ENCODE data around the gene ALX4. TPM values are rescaled to one million over a fixed set of nuclear protein-coding genes. Genes with fewer than 3 reads are reported as not detected.

Gene ALX4
- total RNA-seq, 4 donors from 2014 or later = 0.09 to 0.32 (median 0.13) TPM; not detected in 1

DNA sequence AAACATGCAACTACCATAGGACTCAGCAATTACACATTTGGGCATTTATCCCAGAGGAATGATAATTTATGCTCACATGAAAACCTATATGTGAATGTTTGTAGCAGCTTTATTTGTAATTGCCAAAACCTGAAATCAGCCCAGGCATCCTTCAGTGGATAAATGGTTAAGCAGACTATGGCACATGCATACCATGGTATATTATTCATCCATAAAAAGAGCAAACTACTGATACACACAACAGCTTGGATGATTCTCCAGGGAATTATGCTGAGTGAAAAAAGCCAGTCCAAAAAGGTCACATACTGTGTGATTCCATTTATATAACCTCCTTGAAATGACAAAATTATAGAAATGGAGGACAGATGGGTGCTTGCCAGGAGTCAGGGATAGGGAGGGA, 86.7 kb downstream of the ALX4 start:
- no peak for DNase-seq (ENCODE audit: low spot score)
- TF ChIP-seq, protein P1, sequence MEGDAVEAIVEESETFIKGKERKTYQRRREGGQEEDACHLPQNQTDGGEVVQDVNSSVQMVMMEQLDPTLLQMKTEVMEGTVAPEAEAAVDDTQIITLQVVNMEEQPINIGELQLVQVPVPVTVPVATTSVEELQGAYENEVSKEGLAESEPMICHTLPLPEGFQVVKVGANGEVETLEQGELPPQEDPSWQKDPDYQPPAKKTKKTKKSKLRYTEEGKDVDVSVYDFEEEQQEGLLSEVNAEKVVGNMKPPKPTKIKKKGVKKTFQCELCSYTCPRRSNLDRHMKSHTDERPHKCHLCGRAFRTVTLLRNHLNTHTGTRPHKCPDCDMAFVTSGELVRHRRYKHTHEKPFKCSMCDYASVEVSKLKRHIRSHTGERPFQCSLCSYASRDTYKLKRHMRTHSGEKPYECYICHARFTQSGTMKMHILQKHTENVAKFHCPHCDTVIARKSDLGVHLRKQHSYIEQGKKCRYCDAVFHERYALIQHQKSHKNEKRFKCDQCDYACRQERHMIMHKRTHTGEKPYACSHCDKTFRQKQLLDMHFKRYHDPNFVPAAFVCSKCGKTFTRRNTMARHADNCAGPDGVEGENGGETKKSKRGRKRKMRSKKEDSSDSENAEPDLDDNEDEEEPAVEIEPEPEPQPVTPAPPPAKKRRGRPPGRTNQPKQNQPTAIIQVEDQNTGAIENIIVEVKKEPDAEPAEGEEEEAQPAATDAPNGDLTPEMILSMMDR (IDR thresholded peaks at IDR 0.05) = no peak
- ATAC-seq (ENCODE audit: low FRiP score) = no peak

DNA sequence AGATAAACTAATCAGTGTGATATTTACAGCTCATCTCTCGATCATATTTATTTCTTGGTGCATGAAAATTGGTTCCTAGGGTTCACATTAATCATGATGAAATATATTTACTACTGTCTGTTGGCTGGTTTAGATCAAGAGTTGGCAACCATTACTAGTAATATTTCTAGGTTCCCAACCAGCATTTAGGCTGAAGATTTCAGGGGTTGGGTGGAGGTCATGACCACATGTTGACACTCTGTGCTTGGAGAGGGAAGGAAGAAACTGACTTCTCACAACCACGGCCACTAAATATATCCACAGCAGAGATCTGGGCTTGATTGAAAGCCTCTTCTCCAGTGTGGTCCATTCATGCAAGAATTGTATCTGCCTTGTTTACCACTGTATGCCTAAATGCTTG, 87.9 kb downstream of the ALX4 start:
- DNase-seq (ENCODE audit: low spot score) = no peak
- ATAC-seq (ENCODE audit: low FRiP score) = no peak
- TF ChIP-seq, protein P1 (IDR thresholded peaks at IDR 0.05) = no peak

DNA sequence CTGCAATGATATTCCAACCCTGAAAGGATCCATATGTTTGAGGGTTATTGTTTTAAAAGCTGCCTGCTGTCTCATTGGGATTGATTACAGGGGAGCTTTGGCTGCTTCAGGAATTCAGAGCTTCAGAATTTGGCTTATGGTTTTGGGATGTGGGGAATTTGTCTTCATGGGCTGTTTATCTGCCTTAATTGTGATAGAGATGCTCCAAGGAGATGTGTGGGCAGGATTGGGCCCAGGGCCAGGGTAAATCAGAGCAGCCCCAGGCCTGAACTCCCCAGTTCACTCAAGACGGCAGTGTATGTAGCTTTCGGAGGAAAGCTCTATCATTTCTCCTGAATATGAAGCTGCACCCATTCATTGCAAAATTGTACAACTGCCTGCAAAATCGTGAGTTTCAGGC, 88.5 kb downstream of the ALX4 start:
- ATAC-seq (ENCODE audit: low FRiP score) = peak; percentile 41
- TF ChIP-seq, protein P1 (IDR thresholded peaks at IDR 0.05) = no peak

DNA sequence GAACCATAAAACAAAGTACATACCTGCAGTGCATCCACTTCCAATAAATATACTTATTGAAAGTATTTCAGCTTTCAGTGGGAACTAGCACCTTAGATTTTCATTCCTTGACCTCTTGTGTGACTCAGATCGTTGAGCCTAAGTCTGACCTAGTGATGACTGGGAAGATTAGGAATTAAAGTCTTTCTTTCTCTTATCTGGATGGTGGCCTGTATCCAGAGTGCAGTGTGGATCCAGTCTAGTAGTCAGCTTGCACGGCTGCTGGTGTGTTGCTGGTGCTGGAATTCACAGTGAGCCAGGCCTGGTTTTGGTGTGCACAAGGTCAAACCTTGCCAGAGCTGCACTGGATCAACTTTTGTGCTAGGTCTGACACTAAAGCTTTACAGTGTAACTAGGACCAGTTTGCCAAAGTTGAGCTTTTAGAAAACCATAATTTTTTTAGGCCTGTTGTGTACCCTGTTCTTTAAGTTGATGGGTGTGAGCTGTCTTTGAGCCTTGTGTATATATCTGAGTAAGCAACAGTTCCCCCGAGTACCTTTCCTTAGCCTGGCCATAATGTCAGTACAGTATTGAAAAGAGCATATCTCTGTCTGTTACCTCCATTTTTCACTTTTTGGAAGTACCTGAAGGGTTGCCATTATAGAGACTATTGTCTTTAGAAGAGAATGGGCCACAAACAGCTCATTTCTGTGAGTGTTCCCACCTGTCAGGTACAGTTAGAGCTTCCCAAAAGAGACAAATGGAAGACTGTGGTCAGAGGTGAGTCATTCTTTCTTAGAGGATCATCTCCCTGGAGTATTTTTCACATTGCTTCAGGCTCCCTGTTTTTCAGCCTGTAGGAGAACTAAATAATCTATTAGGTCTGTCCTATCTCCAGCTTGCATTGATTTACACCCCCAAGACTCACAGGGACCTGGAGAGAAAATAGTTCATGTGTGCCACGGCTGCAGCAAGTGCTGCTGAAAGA, 89.8 kb downstream of the ALX4 start:
- ATAC-seq (ENCODE audit: low FRiP score) (peak; percentile 43), DNase-seq (ENCODE audit: low spot score) (no peak)
- TF ChIP-seq, protein P1 (IDR thresholded peaks at IDR 0.05) = no peak

More for the DNA sequence above, 88.5 kb downstream of the ALX4 start:
- no peak for DNase-seq (ENCODE audit: low spot score)

DNA sequence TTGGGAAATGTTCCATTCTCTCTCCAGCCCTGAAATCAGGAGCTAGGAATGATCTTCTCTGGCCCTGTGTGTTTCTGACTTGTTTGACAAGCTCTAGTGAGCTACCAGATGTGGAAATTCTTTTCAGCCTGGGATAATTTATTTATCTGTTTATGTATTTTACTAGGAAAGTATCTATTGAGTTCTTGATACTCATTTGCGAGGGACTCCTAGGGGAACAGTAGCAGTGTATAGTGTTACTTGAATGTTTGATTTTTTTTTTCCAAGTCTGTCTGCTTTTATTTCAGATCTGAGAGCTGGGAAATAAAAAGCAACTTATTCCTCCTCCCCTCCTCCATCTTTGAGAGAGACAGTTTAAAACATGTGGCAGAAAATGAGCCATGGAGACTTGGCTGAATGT, 92.5 kb downstream of the ALX4 start:
- ATAC-seq (ENCODE audit: low FRiP score) (no peak), DNase-seq (ENCODE audit: low spot score) (no peak)
- TF ChIP-seq, protein P1 (IDR thresholded peaks at IDR 0.05) = no peak

DNA sequence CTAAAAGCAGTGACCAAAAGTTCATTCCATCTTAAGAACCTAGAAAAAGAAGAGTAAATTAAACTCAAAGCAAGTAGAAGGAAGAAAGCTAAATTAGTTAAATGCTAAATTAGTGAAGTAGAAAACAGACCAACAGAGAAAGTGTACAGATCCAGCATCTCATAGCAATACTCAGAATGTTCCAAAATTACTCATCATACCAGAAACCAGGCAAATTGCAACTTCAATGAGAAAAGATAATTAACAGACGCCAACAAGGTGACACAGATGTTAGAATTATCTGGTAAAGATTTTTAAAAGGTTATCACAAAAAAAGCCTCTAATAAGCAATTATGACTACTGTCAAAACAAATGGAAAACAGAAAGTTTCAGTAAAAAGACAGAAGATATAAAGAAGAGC, 96.8 kb downstream of the ALX4 start:
- ATAC-seq (ENCODE audit: low FRiP score) (no peak), DNase-seq (ENCODE audit: low spot score) (no peak)
- TF ChIP-seq, protein P1 (IDR thresholded peaks at IDR 0.05) = no peak

DNA sequence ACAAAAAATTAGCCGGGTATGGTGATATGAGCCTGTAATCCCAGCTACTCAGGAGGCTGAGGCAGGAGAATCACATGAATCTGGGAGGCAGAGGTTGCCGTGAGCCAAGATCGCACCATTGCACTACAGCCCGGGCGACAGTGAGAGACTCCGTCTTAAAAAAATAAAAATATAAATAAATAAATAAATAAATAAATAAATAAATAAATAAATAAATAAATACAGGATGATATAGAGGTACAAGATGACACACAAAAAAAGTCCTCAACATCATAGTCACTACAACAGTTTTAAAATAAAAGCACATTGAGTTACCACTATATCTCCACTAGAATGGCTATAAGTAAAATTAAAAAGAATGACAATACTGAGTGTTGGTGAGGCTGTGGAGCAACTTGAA, 97.8 kb downstream of the ALX4 start:
- DNase-seq (ENCODE audit: low spot score) (no peak), ATAC-seq (ENCODE audit: low FRiP score) (no peak)
- TF ChIP-seq, protein P1 (IDR thresholded peaks at IDR 0.05) = no peak
